H9 (cell line): Measurements from ENCODE around the gene SLC4A2. TPM values are rescaled to one million over a fixed set of nuclear protein-coding genes. Genes with fewer than 3 reads are reported as not detected.

Experiments
- DNase-seq: peaks from one replicate; pipeline ENCODE4 v3.0.0-alpha.2; 2017
- H2AFZ ChIP-seq: one replicate; pipeline ENCODE4 v1.6.1; 2013; ENCODE audit warnings: mild to moderate bottlenecking, low read length, control low read depth, moderate library complexity
- H2AK5ac ChIP-seq: 2 replicates; pipeline ENCODE4 v1.6.1; 2013; ENCODE audit warnings: low read length, control low read depth, mixed read lengths; ENCODE audit not compliant: insufficient read length
- H2BK120ac ChIP-seq: one replicate; pipeline ENCODE4 v1.6.1; 2013; ENCODE audit warnings: low read depth, mild to moderate bottlenecking, low read length, control low read depth, inconsistent platforms; ENCODE audit not compliant: poor library complexity, severe bottlenecking
- H2BK12ac ChIP-seq: 2 replicates; pipeline ENCODE4 v1.6.1; 2013; ENCODE audit warnings: low read length, control low read depth, mixed read lengths, low read depth; ENCODE audit not compliant: insufficient read length
- H2BK15ac ChIP-seq: 2 replicates; pipeline ENCODE4 v1.6.1; 2013; ENCODE audit warnings: low read depth, low read length, control low read depth
- H2BK20ac ChIP-seq: one replicate; pipeline ENCODE4 v1.6.1; 2013; ENCODE audit warnings: low read depth, mild to moderate bottlenecking, low read length, control low read depth, inconsistent platforms; ENCODE audit not compliant: poor library complexity, severe bottlenecking
- H2BK5ac ChIP-seq: 2 replicates; pipeline ENCODE4 v1.6.1; 2013; ENCODE audit warnings: low read length, control low read depth, mixed read lengths; ENCODE audit not compliant: insufficient read length
- H3K14ac ChIP-seq: 2 replicates; pipeline ENCODE4 v1.6.1; 2013; ENCODE audit warnings: low read length, control low read depth; ENCODE audit not compliant: insufficient read depth
- H3K18ac ChIP-seq: 2 replicates; pipeline ENCODE4 v1.6.1; 2013; ENCODE audit warnings: low read depth, mild to moderate bottlenecking, mixed read lengths, low read length, control low read depth; ENCODE audit not compliant: insufficient read length
- H3K23ac ChIP-seq: 2 replicates; pipeline ENCODE4 v1.6.1; 2013; ENCODE audit warnings: low read length, control low read depth, mixed read lengths, low read depth; ENCODE audit not compliant: insufficient read length
- H3K23me2 ChIP-seq: 2 replicates; pipeline ENCODE4 v1.6.1; 2013; ENCODE audit warnings: low read depth, mild to moderate bottlenecking, mixed read lengths, low read length, control low read depth; ENCODE audit not compliant: insufficient read length, poor library complexity, severe bottlenecking
- H3K27ac ChIP-seq: 2 replicates; pipeline ENCODE4 v1.5.1; 2013; ENCODE audit warnings: low read length, control low read depth, mixed read lengths, low read depth; ENCODE audit not compliant: insufficient read length
- H3K27me3 ChIP-seq: 2 replicates; pipeline ENCODE4 v1.6.1; 2013; ENCODE audit warnings: low read length, control low read depth, inconsistent platforms; ENCODE audit not compliant: insufficient read depth
- H3K4ac ChIP-seq: 2 replicates; pipeline ENCODE4 v1.6.1; 2013; ENCODE audit warnings: low read depth, mild to moderate bottlenecking, control low read depth, inconsistent platforms, low read length, moderate library complexity
- H3K4me1 ChIP-seq: 2 replicates; pipeline ENCODE4 v1.6.1; 2013; ENCODE audit warnings: low read length, control low read depth, inconsistent platforms; ENCODE audit not compliant: insufficient read depth
- H3K4me2 ChIP-seq: 2 replicates; pipeline ENCODE4 v1.6.1; 2013; ENCODE audit warnings: low read length, control low read depth, mixed read lengths; ENCODE audit not compliant: insufficient read length, insufficient read depth
- H3K56ac ChIP-seq: 2 replicates; pipeline ENCODE4 v1.6.1; 2013; ENCODE audit warnings: low read depth, mild to moderate bottlenecking, mixed read lengths, low read length, control low read depth; ENCODE audit not compliant: insufficient read length
- H3K79me1 ChIP-seq: 2 replicates; pipeline ENCODE4 v1.6.1; 2013; ENCODE audit warnings: low read depth, mild to moderate bottlenecking, moderate library complexity, low read length, control low read depth, inconsistent platforms; ENCODE audit not compliant: insufficient read depth, poor library complexity, severe bottlenecking
- H3K79me2 ChIP-seq: 2 replicates; pipeline ENCODE4 v1.6.1; 2013; ENCODE audit warnings: low read length, control low read depth, inconsistent platforms; ENCODE audit not compliant: insufficient read depth
- H3K9ac ChIP-seq: 2 replicates; pipeline ENCODE4 v1.6.1; 2013; ENCODE audit warnings: low read length, control low read depth, mixed read lengths; ENCODE audit not compliant: insufficient read length; ENCODE audit errors: extremely low read depth
- H3K9me3 ChIP-seq: one replicate; pipeline ENCODE4 v1.6.1; 2013; ENCODE audit warnings: low read depth, low read length, inconsistent platforms; ENCODE audit not compliant: control insufficient read depth
- H3T11ph ChIP-seq: one replicate; pipeline ENCODE4 v1.6.1; 2013; ENCODE audit warnings: mild to moderate bottlenecking, low read length, control low read depth, inconsistent platforms
- H4K20me1 ChIP-seq: one replicate; pipeline ENCODE4 v1.6.1; 2013; ENCODE audit not compliant: control insufficient read depth, insufficient read length, insufficient read depth
- H4K5ac ChIP-seq: 2 replicates; pipeline ENCODE4 v1.6.1; 2013; ENCODE audit warnings: low read depth, mild to moderate bottlenecking, mixed read lengths, low read length, control low read depth; ENCODE audit not compliant: insufficient read length
- H4K8ac ChIP-seq: replicated peaks from 2 replicates; pipeline ENCODE4 v1.6.1; 2013; ENCODE audit warnings: low read length, control low read depth, mixed read lengths, low read depth; ENCODE audit not compliant: insufficient read length
- H4K91ac ChIP-seq: 2 replicates; pipeline ENCODE4 v1.6.1; 2013; ENCODE audit warnings: low read depth, mild to moderate bottlenecking, moderate library complexity, mixed read lengths, low read length, control low read depth; ENCODE audit not compliant: insufficient read length
- H3K27ac Mint-ChIP-seq, 3 experiments: 2 replicates in 2 of 3; 3 replicates in 1 of 3; pipeline ENCODE4 v1.8.0; 2020 to 2021; ENCODE audit warnings: mixed read lengths in 3 of 3, mild to moderate bottlenecking in 1 of 3, moderate library complexity in 1 of 3
- H3K27me3 Mint-ChIP-seq: 2 replicates; pipeline ENCODE4 v1.8.0; 2021; ENCODE audit warnings: low read depth, mild to moderate bottlenecking, moderate library complexity, mixed read lengths
- H3K36me3 Mint-ChIP-seq, 3 experiments: 2 replicates in 2 of 3; 3 replicates in 1 of 3; pipeline ENCODE4 v1.8.0; 2020 to 2021; ENCODE audit warnings: low read depth in 3 of 3, mixed read lengths in 3 of 3; ENCODE audit not compliant: insufficient read depth in 1 of 3
- H3K4me1 Mint-ChIP-seq, 2 experiments: 2 replicates each; pipeline ENCODE4 v1.8.0; 2020; ENCODE audit warnings: mixed read lengths in 2 of 2
- H3K4me3 Mint-ChIP-seq, 2 experiments: 2 replicates in 1 of 2; 3 replicates in 1 of 2; pipeline ENCODE4 v1.8.0; 2020 to 2021; ENCODE audit warnings: mild to moderate bottlenecking in 2 of 2, mixed read lengths in 2 of 2, moderate library complexity in 1 of 2
- H3K9me3 Mint-ChIP-seq, 2 experiments: 2 replicates in 1 of 2; 3 replicates in 1 of 2; pipeline ENCODE4 v1.8.0; 2020; ENCODE audit warnings: mild to moderate bottlenecking in 2 of 2, mixed read lengths in 2 of 2, moderate library complexity in 1 of 2
- CTCF ChIP-seq: fragments of 200-600 bp; sonication (generic); conservative IDR thresholded peaks from 3 replicates; pipeline ENCODE4 v1.8.0; 2021; ENCODE audit warnings: antibody characterized with exemption, mild to moderate bottlenecking
- WGBS: extraction: QIAGEN DNeasy Blood & Tissue Kit; methylation state at CpG from one replicate; pipeline ENCODE4 v1.1.7; 2013; ENCODE audit warnings: missing lambda C conversion rate, low lambda C conversion rate, mixed read lengths; ENCODE audit not compliant: insufficient read length; ENCODE audit errors: extremely low coverage; 5-methylcytosine and 5-hydroxymethylcytosine counted together
- total RNA-seq: library from RNA; stranded (reverse); gene quantifications from 2 replicates; pipeline ENCODE4 v1.2.1, GENCODE V29; 2021

The SLC4A2 gene
- total RNA-seq, 1 experiment from 2014 or later: 136 TPM

DNA sequence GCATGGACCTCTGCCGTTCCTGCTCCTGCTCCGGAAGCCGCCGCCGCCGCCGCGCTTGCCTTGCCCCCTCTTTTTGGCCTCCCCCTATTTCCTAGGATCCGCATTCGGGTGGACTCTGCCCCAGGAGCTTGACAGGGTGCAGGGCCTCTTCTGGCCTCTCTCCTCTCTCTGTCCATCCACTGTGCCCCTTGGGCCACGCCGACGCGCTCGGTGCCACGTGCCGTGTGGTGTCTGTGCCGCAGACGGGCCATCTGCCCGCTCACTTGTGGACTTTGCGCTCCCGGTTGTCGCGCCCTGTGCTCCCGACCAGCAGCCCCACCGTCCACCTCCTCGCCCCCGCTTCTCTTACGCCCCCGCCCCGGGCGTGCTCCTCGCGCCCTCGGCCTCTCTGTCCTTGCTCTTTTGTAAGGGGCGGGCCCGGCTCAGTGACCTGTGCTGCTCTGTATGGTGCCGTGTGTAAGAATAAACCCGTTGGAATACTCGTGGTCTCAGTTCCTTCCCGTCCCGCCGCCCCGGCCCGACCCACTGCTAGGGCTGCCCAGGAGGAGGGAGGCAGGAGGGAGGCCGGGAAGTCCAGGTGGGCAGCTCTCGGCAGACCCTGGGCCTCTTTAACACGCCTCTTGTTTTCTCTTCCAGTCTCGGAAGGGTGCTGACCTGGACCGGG, 63.9 kb downstream of the SLC4A2 start:
- H3K36me3 Mint-ChIP-seq: peaks cover 37 to 65% (median 55%) of the 10 kb centered on the region in 3 experiments
- Histone ChIP-seq H3K27ac (no peak overlapping the region), H4K8ac (no peak overlapping the region), H2AK5ac (no peak overlapping the region), H3K18ac (no peak overlapping the region), H3K4me1 (peaks cover 3% of the 10 kb centered on the region; the same call in 1 of the 2 replicates), H3K9ac (no peak overlapping the region), H3K9me3 (no peaks in the 10 kb centered on the region), H3K79me2 (no peaks in the 10 kb centered on the region), H2BK15ac (no peak overlapping the region), H3K4ac (no peak overlapping the region), H2AFZ (no peak overlapping the region), H4K91ac (no peak overlapping the region), H3K79me1 (no peaks in the 10 kb centered on the region), H3K23ac (no peak overlapping the region), H3K23me2 (peaks cover 10% of the 10 kb centered on the region), H4K20me1 (no peaks in the 10 kb centered on the region), H2BK20ac (no peak overlapping the region), H2BK5ac (no peak overlapping the region), H2BK120ac (no peak overlapping the region), H3K27me3 (no peaks in the 10 kb centered on the region), H4K5ac (no peak overlapping the region), H3K4me2 (no peak overlapping the region), H3T11ph (no peak overlapping the region), H3K56ac (no peak overlapping the region), H3K14ac (no peak overlapping the region), H2BK12ac (no peak overlapping the region)
- H3K27me3 Mint-ChIP-seq: peaks cover 18% of the 10 kb centered on the region
- no peaks in the 10 kb centered on the region for H3K9me3 Mint-ChIP-seq
- DNase-seq: no peak
- no peak overlapping the region for H3K4me3 Mint-ChIP-seq
- WGBS: no CpG with 5 or more reads among the region's 50 CpGs
- TF ChIP-seq CTCF: no peak
- peaks cover 19 to 26% of the 10 kb centered on the region in 2 experiments for H3K4me1 Mint-ChIP-seq
- peak overlapping the region in 2 of 3 experiments; percentile 59 to 68; a peak in 2 of 7 replicates for H3K27ac Mint-ChIP-seq
